ENCODE measurements around the gene FDXACB1.
A peak's percentile ranks its signal among the peaks of the same experiment; 100 is the strongest.

FDXACB1 gene

DNA sequence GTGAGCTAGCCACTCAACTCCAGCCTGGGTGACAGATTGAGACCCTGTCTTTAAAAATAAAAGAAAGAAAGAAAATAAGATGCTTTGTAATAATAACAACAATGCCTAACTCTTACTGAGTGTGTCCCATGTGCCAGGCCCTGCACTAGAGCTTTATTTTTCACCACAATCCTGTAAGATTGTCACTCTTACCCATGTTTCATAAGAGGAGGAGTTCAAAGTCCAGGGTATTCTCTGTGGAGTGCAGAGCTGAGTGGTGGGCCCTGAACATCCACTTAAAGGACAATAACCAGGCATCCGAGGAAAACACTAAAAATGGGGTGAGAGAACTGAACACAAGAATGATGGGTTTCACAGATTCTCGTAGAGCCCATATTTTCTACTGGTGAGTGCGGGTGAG, 38.8 kb upstream of the FDXACB1 start:
- H3K4me3 ChIP-seq (ENCODE audit: low read depth in 1 of 2, low read length in 2 of 2), result no peak overlapping the region
- no peaks in the 10 kb centered on the region for H3K36me3 ChIP-seq (ENCODE audit: insufficient read depth, low read length)
- no peak overlapping the region for H3K27ac ChIP-seq (ENCODE audit: low read depth, low read length)
- peaks cover 22% of the 10 kb centered on the region for H3K4me1 ChIP-seq (ENCODE audit: insufficient read depth, low read length)
- H3K9me3 ChIP-seq (ENCODE audit: low read length), result no peaks in the 10 kb centered on the region
- H3K9ac ChIP-seq (ENCODE audit: low read length), result no peak overlapping the region
- no peaks in the 10 kb centered on the region for H3K27me3 ChIP-seq (ENCODE audit: control insufficient read depth in 1 of 2, insufficient read depth in 2 of 2, low read length in 2 of 2)

DNA sequence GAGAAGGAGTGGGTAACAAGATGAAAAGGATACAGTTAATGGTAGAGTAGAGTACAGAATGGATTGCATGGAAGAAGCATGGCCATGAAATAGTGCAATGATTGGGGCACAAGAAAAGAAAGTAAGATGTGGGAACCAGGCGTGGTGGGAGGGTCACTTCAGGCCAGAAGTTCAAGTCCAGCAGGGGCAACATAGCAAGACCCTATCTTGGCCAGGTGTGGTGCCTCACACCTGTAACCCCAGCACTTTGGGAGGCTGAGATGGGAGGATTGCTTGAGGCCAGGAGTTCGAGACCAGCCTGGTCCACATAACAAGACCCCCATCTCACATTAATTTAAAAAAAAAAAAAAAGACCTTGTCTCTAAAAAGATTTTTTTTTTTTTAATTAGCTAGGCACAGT, 38.3 kb upstream of the FDXACB1 start:
- Histone ChIP-seq H3K27me3 (ENCODE audit: control insufficient read depth in 1 of 2, insufficient read depth in 2 of 2, low read length in 2 of 2) (no peaks in the 10 kb centered on the region), H3K27ac (ENCODE audit: low read depth, low read length) (no peak overlapping the region), H3K9me3 (ENCODE audit: low read length) (no peaks in the 10 kb centered on the region), H3K36me3 (ENCODE audit: insufficient read depth, low read length) (no peaks in the 10 kb centered on the region), H3K4me1 (ENCODE audit: insufficient read depth, low read length) (peaks cover 17% of the 10 kb centered on the region), H3K4me3 (ENCODE audit: low read depth in 1 of 2, low read length in 2 of 2) (no peak overlapping the region), H3K9ac (ENCODE audit: low read length) (no peak overlapping the region)

DNA sequence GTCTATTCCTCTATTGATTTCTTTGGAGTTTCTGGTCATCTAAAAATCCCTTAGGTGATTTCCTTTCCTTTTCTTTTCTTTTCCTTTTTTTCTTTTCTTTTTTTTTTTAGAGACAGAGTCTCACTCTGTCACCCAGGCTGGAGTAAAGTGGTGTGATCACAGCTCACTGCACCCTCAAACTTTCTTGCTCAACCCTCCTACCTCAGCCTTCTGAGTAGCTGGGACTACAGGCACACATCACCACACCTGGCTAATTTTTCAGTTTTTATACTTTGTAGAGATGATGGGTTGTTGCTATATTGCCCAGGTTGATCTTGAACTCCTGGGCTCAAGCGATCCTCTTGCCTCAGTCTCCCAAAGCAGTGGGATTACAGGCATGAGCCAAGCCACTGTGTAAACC, 37.8 kb upstream of the FDXACB1 start:
- H3K4me3 ChIP-seq (ENCODE audit: low read depth in 1 of 2, low read length in 2 of 2), result no peak overlapping the region
- no peak overlapping the region for H3K27ac ChIP-seq (ENCODE audit: low read depth, low read length)
- H3K4me1 ChIP-seq (ENCODE audit: insufficient read depth, low read length), result peaks cover 17% of the 10 kb centered on the region
- H3K36me3 ChIP-seq (ENCODE audit: insufficient read depth, low read length), result no peaks in the 10 kb centered on the region
- no peak overlapping the region for H3K9ac ChIP-seq (ENCODE audit: low read length)
- H3K9me3 ChIP-seq (ENCODE audit: low read length), result no peaks in the 10 kb centered on the region
- H3K27me3 ChIP-seq (ENCODE audit: control insufficient read depth in 1 of 2, insufficient read depth in 2 of 2, low read length in 2 of 2), result no peaks in the 10 kb centered on the region

DNA sequence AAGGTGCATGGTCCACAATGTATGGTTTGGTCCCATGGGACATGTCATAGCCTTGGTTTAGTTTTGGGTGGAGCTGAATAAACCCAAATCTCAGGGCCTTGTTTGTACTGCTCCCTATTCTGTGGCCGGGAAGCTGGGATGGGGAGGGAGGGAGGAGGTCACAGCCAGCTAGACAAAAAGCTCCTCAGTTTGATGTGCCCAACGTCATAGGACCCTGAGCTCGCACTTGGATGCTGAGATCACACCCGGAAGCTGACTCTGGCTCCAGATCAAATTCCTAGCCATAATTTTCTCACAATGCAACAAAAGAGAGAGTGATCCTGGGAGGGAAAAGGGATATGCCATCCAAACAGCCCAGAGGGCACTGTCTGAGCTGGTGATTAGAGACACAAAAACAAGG, 35.0 kb upstream of the FDXACB1 start:
- Histone ChIP-seq H3K9me3 (ENCODE audit: low read length) (no peaks in the 10 kb centered on the region), H3K9ac (ENCODE audit: low read length) (peak overlapping the region; percentile 77), H3K27ac (ENCODE audit: low read depth, low read length) (peak overlapping the region; percentile 83), H3K4me1 (ENCODE audit: insufficient read depth, low read length) (peaks cover 32% of the 10 kb centered on the region), H3K27me3 (ENCODE audit: control insufficient read depth in 1 of 2, insufficient read depth in 2 of 2, low read length in 2 of 2) (no peaks in the 10 kb centered on the region), H3K4me3 (ENCODE audit: low read depth in 1 of 2, low read length in 2 of 2) (peak overlapping the region; percentile 43 to 66), H3K36me3 (ENCODE audit: insufficient read depth, low read length) (peaks cover 12% of the 10 kb centered on the region)

DNA sequence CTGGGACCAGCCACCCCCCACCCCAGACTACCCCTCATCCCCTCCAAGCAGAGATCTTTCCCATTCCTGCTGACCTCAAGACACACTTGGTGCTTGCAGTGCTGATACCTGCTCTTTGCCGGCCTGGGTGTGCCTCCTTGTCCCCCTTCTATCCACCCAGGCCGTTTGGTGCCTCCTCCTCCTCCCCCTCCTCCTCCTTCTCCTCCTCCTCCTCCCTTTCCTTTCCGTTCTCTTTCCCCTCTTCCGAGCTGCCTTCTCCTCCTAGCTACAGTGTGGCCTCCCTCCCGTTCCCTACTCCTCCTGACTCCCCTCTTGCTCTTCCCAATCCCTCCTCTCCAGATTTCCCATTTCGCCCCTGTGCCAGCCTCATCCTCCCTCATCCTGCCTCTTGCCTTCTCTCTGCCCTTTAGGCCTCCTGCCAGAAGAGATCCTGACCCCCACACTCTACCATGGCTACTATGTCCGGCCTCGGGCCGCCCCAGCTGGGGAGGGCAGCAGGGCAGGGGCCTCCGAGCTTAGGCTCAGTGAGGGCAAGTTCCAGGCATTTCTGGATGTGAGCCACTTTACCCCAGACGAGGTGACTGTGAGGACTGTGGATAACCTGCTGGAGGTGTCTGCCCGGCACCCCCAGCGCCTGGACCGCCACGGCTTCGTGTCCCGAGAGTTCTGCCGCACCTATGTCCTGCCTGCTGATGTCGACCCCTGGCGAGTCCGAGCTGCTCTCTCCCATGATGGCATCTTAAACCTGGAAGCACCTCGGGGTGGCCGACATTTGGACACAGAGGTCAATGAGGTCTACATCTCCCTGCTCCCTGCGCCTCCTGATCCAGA, 34.3 kb upstream of the FDXACB1 start:
- Histone ChIP-seq H3K4me1 (ENCODE audit: insufficient read depth, low read length) (peaks cover 33% of the 10 kb centered on the region), H3K36me3 (ENCODE audit: insufficient read depth, low read length) (peaks cover 20% of the 10 kb centered on the region), H3K27ac (ENCODE audit: low read depth, low read length) (peak overlapping the region; percentile 83), H3K4me3 (ENCODE audit: low read depth in 1 of 2, low read length in 2 of 2) (peak overlapping the region; percentile 43 to 66), H3K9ac (ENCODE audit: low read length) (peak overlapping the region; percentile 77), H3K27me3 (ENCODE audit: control insufficient read depth in 1 of 2, insufficient read depth in 2 of 2, low read length in 2 of 2) (no peaks in the 10 kb centered on the region), H3K9me3 (ENCODE audit: low read length) (no peaks in the 10 kb centered on the region)

DNA sequence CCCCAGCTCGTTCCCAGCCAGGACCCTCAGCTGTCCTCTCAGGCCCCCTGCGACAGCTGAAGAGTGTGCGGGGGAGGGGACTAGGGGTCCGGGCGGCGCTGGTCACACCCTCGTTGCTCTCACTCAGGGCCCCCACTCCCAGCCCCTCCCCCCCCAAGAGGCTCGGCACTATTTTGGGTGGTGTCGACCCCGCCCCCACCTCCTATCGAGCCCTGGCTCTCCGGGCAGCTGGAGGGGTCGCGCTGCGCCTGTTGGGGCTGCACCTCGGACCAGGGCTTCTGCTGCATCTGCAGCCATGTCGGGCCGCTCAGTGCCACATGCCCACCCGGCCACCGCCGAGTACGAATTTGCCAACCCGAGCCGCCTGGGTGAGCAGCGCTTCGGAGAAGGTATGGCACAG, 33.6 kb upstream of the FDXACB1 start, which contains the start of gene HSPB2:
TSS of gene HSPB2 (plus strand) at position 200 of the 400 bp plus-strand sequence. CDS start at position 296, 96 bp downstream.
- Histone ChIP-seq H3K9ac (ENCODE audit: low read length) (peak within 1 kb of the TSS; percentile 83), H3K27me3 (ENCODE audit: control insufficient read depth in 1 of 2, insufficient read depth in 2 of 2, low read length in 2 of 2) (no peaks in the 10 kb centered on the region), H3K4me1 (ENCODE audit: insufficient read depth, low read length) (peaks cover 33% of the 10 kb centered on the region), H3K4me3 (ENCODE audit: low read depth in 1 of 2, low read length in 2 of 2) (peak within 1 kb of the TSS; percentile 74 to 75), H3K27ac (ENCODE audit: low read depth, low read length) (peak within 1 kb of the TSS; percentile 95), H3K36me3 (ENCODE audit: insufficient read depth, low read length) (peaks cover 27% of the 10 kb centered on the region), H3K9me3 (ENCODE audit: low read length) (no peaks in the 10 kb centered on the region)

DNA sequence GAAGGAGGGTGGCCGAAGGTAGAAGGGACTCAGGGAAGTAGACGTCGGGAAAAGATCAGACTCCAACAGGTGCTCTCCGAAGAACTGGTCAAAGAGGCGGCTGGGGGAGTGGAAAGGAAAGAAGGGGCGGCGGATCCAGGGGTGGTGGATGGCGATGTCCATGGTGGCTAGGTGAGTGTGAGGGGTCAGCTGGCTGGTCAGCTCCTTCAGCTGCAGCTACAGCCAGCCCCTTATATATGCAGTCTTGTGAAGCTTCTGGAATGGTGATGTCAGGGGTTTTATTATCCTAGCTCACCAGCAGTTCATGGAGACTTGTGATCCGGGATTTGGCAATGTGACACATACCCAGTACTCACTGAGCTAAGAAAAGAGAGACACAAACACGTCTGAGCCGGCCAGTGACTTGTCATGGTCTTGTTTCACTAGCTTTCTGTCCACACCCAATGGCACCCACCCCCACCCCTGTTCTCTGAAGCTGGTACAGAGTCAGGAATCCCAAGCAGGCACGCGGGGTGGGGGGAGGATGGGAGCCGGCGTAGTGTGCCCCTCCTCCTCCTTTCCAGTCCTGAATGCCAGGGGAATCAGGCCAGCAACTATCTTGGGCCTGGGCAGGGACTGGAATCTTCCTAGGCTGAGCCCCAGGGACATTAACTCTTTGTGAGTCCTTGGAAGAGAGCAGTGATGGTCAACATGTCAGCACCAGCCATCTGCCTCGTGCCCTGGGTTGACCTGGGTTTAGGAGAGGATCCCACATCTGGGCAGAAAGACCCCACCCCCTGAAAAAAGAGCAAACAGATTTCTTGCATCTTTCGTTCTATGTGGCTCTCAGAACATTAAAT, 32.8 kb upstream of the FDXACB1 start, which contains the start of gene CRYAB:
TSS of gene CRYAB (minus strand) at position 208 of the 839 bp plus-strand sequence. CDS start at position 162, 46 bp downstream.
- peak within 1 kb of the TSS; percentile 83 for H3K9ac ChIP-seq (ENCODE audit: low read length)
- H3K27me3 ChIP-seq (ENCODE audit: control insufficient read depth in 1 of 2, insufficient read depth in 2 of 2, low read length in 2 of 2), result no peaks in the 10 kb centered on the region
- peak within 1 kb of the TSS; percentile 74 to 75 for H3K4me3 ChIP-seq (ENCODE audit: low read depth in 1 of 2, low read length in 2 of 2)
- H3K27ac ChIP-seq (ENCODE audit: low read depth, low read length), result peak within 1 kb of the TSS; percentile 95
- H3K36me3 ChIP-seq (ENCODE audit: insufficient read depth, low read length), result peaks cover 27% of the 10 kb centered on the region
- H3K4me1 ChIP-seq (ENCODE audit: insufficient read depth, low read length), result peaks cover 33% of the 10 kb centered on the region
- H3K9me3 ChIP-seq (ENCODE audit: low read length), result no peaks in the 10 kb centered on the region

DNA sequence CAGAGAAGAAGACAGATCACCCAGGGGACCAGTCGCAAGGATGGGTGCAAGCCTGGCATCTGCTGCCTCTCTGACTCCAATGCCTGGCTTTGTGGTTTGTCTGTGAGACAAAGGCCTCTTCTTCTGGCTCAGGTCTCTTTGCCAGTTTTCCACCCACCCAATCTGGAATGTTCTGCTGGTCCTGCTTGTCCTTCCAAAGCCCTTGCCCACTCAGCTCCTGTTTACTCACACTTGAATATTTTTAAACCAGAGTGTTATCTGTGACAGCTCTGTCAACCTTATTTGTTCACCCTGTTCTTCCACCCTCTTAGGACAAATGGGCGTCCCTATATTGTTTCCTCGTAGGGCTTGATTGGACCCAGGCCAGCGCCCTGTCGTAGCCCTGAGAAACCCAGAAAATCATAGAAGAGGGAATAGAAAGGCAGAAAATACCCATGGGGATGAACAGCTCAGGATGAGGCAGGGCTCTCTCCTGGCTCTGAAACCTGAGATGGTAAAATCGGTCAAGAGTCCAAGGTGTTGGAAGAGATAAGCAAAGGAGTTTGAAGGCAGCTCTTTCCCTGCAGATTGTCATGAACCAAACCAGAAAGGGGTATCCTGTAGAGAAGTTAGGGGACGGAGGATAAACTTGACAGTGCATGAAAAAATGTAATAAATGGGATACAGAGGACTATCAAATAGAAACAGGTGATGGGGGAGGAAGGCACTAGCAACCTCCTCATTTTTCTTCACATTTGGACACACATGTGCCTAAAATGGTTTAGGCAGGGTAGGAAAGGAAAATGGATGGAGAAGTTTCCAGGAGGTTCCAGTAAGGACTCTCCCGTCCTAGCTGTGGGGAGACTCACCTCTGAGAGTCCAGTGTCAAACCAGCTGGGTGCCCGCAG, 32.0 kb upstream of the FDXACB1 start:
- peaks cover 27% of the 10 kb centered on the region for H3K36me3 ChIP-seq (ENCODE audit: insufficient read depth, low read length)
- peak overlapping the region; percentile 74 to 75 for H3K4me3 ChIP-seq (ENCODE audit: low read depth in 1 of 2, low read length in 2 of 2)
- peak overlapping the region; percentile 83 for H3K9ac ChIP-seq (ENCODE audit: low read length)
- H3K27me3 ChIP-seq (ENCODE audit: control insufficient read depth in 1 of 2, insufficient read depth in 2 of 2, low read length in 2 of 2), result no peaks in the 10 kb centered on the region
- H3K27ac ChIP-seq (ENCODE audit: low read depth, low read length), result peak overlapping the region; percentile 95
- H3K4me1 ChIP-seq (ENCODE audit: insufficient read depth, low read length), result peaks cover 33% of the 10 kb centered on the region
- no peaks in the 10 kb centered on the region for H3K9me3 ChIP-seq (ENCODE audit: low read length)

DNA sequence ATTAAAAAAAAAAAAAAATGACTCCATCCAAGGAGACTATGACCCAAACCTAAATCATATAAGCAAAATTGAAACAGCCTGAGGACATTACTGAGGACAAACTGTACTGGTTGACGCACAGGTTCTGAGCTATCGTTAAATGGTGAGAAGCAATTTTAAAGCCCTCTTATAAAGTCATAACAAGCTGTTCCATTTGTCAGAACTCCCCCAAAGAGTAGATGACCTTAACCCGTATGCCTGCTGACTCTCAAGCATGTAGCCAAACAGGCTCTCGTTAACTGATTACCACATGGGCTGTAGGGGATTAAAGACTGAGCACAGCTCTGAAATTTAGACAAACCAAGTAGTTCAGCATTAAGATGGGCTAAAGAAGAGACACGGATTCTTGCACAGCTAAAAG, 30.4 kb upstream of the FDXACB1 start:
- peak overlapping the region; percentile 83 for H3K9ac ChIP-seq (ENCODE audit: low read length)
- H3K9me3 ChIP-seq (ENCODE audit: low read length), result no peaks in the 10 kb centered on the region
- no peaks in the 10 kb centered on the region for H3K27me3 ChIP-seq (ENCODE audit: control insufficient read depth in 1 of 2, insufficient read depth in 2 of 2, low read length in 2 of 2)
- H3K4me1 ChIP-seq (ENCODE audit: insufficient read depth, low read length), result peaks cover 29% of the 10 kb centered on the region
- H3K36me3 ChIP-seq (ENCODE audit: insufficient read depth, low read length), result peaks cover 27% of the 10 kb centered on the region
- peak overlapping the region; percentile 3 to 74 for H3K4me3 ChIP-seq (ENCODE audit: low read depth in 1 of 2, low read length in 2 of 2)
- peak overlapping the region; percentile 95 for H3K27ac ChIP-seq (ENCODE audit: low read depth, low read length)

DNA sequence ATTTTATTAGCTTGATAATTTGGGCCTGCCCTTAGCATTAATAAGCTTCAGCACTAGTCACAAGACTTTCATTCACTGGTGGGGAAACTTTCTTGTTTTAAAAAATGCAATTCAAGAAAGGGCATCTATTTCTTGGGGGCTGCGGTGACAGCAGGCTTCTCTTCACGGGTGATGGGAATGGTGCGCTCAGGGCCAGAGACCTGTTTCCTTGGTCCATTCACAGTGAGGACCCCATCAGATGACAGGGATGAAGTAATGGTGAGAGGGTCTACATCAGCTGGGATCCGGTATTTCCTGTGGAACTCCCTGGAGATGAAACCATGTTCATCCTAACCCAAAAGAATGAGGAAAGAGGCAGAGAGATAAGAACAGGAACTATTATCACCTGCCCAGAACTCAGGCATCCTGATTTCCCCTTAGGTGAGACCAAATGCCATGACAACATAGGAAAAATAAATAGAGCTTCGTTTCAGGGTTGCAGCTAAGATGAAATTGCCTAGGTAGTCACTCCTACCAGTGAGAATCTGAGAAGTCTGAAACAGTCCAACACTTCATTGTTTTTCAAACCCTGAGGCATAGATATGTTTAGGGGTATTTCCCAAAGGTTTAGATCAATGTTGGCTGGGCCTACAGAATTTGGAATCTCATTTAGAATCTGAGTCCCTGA, 29.8 kb upstream of the FDXACB1 start:
- Histone ChIP-seq H3K9ac (ENCODE audit: low read length) (no peak overlapping the region), H3K27ac (ENCODE audit: low read depth, low read length) (peak overlapping the region; percentile 95)

More for the DNA sequence above, 29.8 kb upstream of the FDXACB1 start:
- no peaks in the 10 kb centered on the region for H3K27me3 ChIP-seq (ENCODE audit: control insufficient read depth in 1 of 2, insufficient read depth in 2 of 2, low read length in 2 of 2)
- peaks cover 23% of the 10 kb centered on the region for H3K4me1 ChIP-seq (ENCODE audit: insufficient read depth, low read length)
- H3K4me3 ChIP-seq (ENCODE audit: low read depth in 1 of 2, low read length in 2 of 2), result no peak overlapping the region
- H3K36me3 ChIP-seq (ENCODE audit: insufficient read depth, low read length), result peaks cover 27% of the 10 kb centered on the region
- H3K9me3 ChIP-seq (ENCODE audit: low read length), result no peaks in the 10 kb centered on the region

Measured in muscle layer of colon (tissue), 2 donors.